Activated B cell treated with CpG ODN at 0.5 μM for 24 hours (primary cell): ENCODE results near the gene RNGTT. TPM values are rescaled to one million over a fixed set of nuclear protein-coding genes. Genes with fewer than 3 reads are reported as not detected.

ENCODE experiments used
- ATAC-seq: fragments of 200-7000 bp; cut with Tn5 transposase; one replicate; pipeline ENCODE4 v1.10.0; 2021; ENCODE audit warnings: low read depth, mild to moderate bottlenecking, moderate library complexity
- CTCF ChIA-PET: fragments of 350-600 bp; sonication (Branson Sonifier 250); formaldehyde crosslinking; loops from one replicate; lab custom pipeline; 2021; ENCODE audit warnings: antibody characterized with exemption; lab: Charles Lee
- POLR2A ChIA-PET: fragments of 350-600 bp; sonication (Branson Sonifier 250); formaldehyde crosslinking; loops from one replicate; lab custom pipeline; 2021; ENCODE audit warnings: antibody characterized with exemption; lab: Charles Lee
- DNase-seq: peaks from one replicate; pipeline ENCODE4 v3.0.0; 2022
- H3K27ac Mint-ChIP-seq: one replicate; pipeline ENCODE4 v1.8.0; 2020; ENCODE audit warnings: mixed read lengths
- H3K27me3 Mint-ChIP-seq: one replicate; pipeline ENCODE4 v1.8.0; 2021; ENCODE audit warnings: mixed read lengths
- H3K36me3 Mint-ChIP-seq: one replicate; pipeline ENCODE4 v1.8.0; 2021; ENCODE audit warnings: low read depth, mixed read lengths
- H3K4me1 Mint-ChIP-seq: one replicate; pipeline ENCODE4 v1.8.0; 2021; ENCODE audit warnings: mixed read lengths
- H3K4me3 Mint-ChIP-seq: one replicate; pipeline ENCODE4 v1.8.0; 2020; ENCODE audit warnings: mild to moderate bottlenecking, mixed read lengths
- H3K9me3 Mint-ChIP-seq: one replicate; pipeline ENCODE4 v1.8.0; 2020; ENCODE audit warnings: mixed read lengths
- CTCF ChIP-seq: fragments of 200-600 bp; IDR thresholded peaks from one replicate; pipeline ENCODE4 v1.8.0; 2022; ENCODE audit warnings: antibody characterized with exemption, mild to moderate bottlenecking
- intact Hi-C: fragments of 100-400 bp; cut with micrococcal nuclease; formaldehyde crosslinking; loops from one replicate; pipeline ENCODE4 v1.15.1; 2024
- total RNA-seq: library from RNA; stranded (reverse); gene quantifications from 2 replicates; pipeline ENCODE4 v1.2.3, GENCODE V29; 2022

The RNGTT gene
- total RNA-seq, 1 donor from 2014 or later, result 25.9 TPM

- DNase-seq (no peak), ATAC-seq (no peak)
- ChIA-PET POLR2A (interaction anchor here (0.6 to 0.8 kb wide), 2 partner anchors 64 to 930 kb away, joined by 3 to 5 read pairs; partner anchors contain the start of gene RNGTT), CTCF (interaction anchor here (0.7 to 1.2 kb wide), 2 partner anchors 22 to 27 kb away, joined by 3 read pairs; no protein-coding TSS in a partner anchor)
- intact Hi-C loops, result no loop called here
- Mint-ChIP-seq H3K27ac (no peak overlapping the region), H3K4me3 (no peak overlapping the region), H3K4me1 (no peaks in the 10 kb centered on the region), H3K27me3 (no peaks in the 10 kb centered on the region), H3K36me3 (peaks cover 31% of the 10 kb centered on the region), H3K9me3 (no peaks in the 10 kb centered on the region)
- no peak for TF ChIP-seq CTCF
Measured at GRCh38 chr6:88899569-88900316, 63.7 kb downstream of the RNGTT start.

GRCh38 chr6:88895911-88896310 lies 67.5 kb downstream of the RNGTT start:
- Mint-ChIP-seq H3K9me3 (no peaks in the 10 kb centered on the region), H3K4me1 (no peaks in the 10 kb centered on the region), H3K27me3 (no peaks in the 10 kb centered on the region), H3K27ac (no peak overlapping the region), H3K4me3 (no peak overlapping the region), H3K36me3 (peaks cover 20% of the 10 kb centered on the region)
- ATAC-seq (no peak), DNase-seq (no peak)
- no peak for TF ChIP-seq CTCF
- POLR2A ChIA-PET, result no interaction called here
- CTCF ChIA-PET, result no interaction called here
- intact Hi-C loops, result no loop called here

GRCh38 chr6:88890860-88891845 lies 72.3 kb downstream of the RNGTT start:
- Mint-ChIP-seq H3K27ac (no peak overlapping the region), H3K27me3 (no peaks in the 10 kb centered on the region)
- intact Hi-C loops, result no loop called here

DNA sequence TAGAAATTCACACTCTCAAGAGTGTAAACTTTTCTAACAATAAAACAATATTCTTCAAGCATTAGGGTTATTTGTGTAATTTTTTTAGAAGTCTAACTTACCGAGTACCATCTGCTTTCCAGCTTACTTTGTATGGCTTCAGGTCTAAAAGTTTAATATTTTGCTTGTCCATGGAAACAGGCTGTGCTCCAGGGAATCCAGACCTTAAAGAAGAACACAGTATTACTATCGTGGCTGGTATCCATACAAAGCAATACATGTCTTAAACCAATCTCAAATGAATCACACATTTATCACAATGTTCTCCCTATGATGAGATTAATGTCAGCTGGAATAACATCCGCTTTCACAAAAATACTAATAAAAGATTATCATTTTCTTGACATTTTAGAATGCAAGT lies 73.0 kb downstream of the RNGTT start:
- Mint-ChIP-seq H3K4me3 (no peak overlapping the region), H3K4me1 (no peaks in the 10 kb centered on the region), H3K9me3 (no peaks in the 10 kb centered on the region), H3K27ac (no peak overlapping the region), H3K36me3 (peaks cover 45% of the 10 kb centered on the region), H3K27me3 (no peaks in the 10 kb centered on the region)
- ChIA-PET POLR2A (interaction anchor here (0.6 kb wide), 1 partner anchor 264 kb away, joined by 5 read pairs; no protein-coding TSS in a partner anchor), CTCF (no interaction called here)
- no peak for ATAC-seq
- no peak for DNase-seq
- no peak for TF ChIP-seq CTCF
- intact Hi-C loops, result no loop called here

More at GRCh38 chr6:88890860-88891845, 72.3 kb downstream of the RNGTT start:
- DNase-seq, result no peak
- ATAC-seq, result no peak
- Mint-ChIP-seq H3K4me1 (no peaks in the 10 kb centered on the region), H3K9me3 (no peaks in the 10 kb centered on the region), H3K36me3 (peaks cover 38% of the 10 kb centered on the region), H3K4me3 (no peak overlapping the region)
- no peak for TF ChIP-seq CTCF
- CTCF ChIA-PET, result no interaction called here
- POLR2A ChIA-PET, result no interaction called here

DNA sequence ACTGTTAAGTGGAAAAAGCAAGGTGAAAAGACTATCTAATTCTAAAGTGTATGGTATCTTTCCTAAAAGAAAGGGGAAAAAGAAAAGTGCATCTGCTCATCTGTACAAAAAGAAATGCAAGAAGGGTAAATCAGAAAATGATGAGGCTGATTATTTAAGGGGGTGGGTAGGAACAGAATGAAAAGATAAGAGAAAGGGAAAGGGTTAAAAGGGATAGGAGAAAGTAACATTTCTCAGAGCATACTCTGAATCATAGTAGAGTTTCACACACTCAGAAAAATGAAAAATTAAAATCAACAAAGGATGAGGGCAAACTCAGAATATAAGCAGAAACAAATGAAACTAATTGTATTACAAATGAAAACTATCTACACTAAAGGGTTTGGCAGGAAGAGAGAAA lies 79.1 kb downstream of the RNGTT start:
- Mint-ChIP-seq H3K36me3 (peaks cover 51% of the 10 kb centered on the region), H3K4me3 (no peak overlapping the region), H3K9me3 (no peaks in the 10 kb centered on the region), H3K4me1 (no peaks in the 10 kb centered on the region), H3K27me3 (no peaks in the 10 kb centered on the region), H3K27ac (no peak overlapping the region)
- CTCF ChIA-PET, result no interaction called here
- no peak for DNase-seq
- no peak for TF ChIP-seq CTCF
- POLR2A ChIA-PET, result no interaction called here
- intact Hi-C loops, result no loop called here
- no peak for ATAC-seq
